Spleen (tissue), 7 donors: ENCODE results near the gene MYOF.

Source experiments
- CTCF ChIP-seq, 11 experiments: fragments of 200-600 bp in 7 of 11; fragments of 450-650 bp in 4 of 11; sonication (generic) in 4 of 11; IDR thresholded peaks in 8 of 11; conservative IDR thresholded peaks in 3 of 11; 1 replicate in 7 of 11; 2 replicates in 4 of 11; pipeline versions ENCODE4 v1.4.0 to v1.8.0; 2016 to 2021; ENCODE audit warnings: antibody characterized with exemption in 11 of 11, inconsistent platforms in 4 of 11, mild to moderate bottlenecking in 1 of 11
- POLR2A ChIP-seq, 3 donors: fragments of 450-650 bp; IDR thresholded peaks; one replicate each; pipeline ENCODE4 v1.5.1; 2017; ENCODE audit warnings: antibody characterized with exemption in 3 of 3, mild to moderate bottlenecking in 1 of 3
- POLR2AphosphoS5 ChIP-seq, 3 donors: sonication (generic); formaldehyde crosslinking; IDR thresholded peaks; one replicate each; pipeline ENCODE4 v1.5.1; 2017; ENCODE audit warnings: antibody characterized with exemption in 3 of 3
- donor health status: DM: no; HTN: no; CAD: no; lungs with moderate emphysema.
- donor health status: DM: no; HTN: no; CAD: no.
- donor health status: DM: no; HTN: no; CAD: no.

DNA sequence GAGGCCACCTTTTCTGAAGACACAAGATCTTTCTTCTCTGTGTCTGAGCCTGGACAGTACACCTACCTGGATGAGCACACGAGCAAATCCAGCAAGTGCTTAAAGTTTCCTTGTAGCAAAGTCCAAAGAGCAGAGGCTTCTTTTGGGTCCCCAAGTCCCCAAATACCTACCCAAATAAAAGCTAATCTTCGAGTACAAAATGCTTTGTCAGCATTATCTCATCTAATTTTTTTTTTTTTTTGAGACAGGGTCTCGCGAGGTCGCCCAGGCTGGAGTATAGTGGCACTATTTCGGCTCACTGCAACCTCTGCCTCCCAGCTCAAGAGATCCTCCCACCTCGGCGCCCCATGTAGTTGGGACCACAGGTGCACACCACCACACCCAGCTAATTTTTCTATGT lies 24.6 kb downstream of the MYOF start:
- no peak for TF ChIP-seq POLR2A (IDR thresholded peaks at IDR 0.05)
- TF ChIP-seq CTCF (IDR thresholded peaks at IDR 0.05 in 8 of 11, conservative IDR thresholded peaks at IDR 0.05 in 3 of 11) = no peak
- TF ChIP-seq POLR2AphosphoS5 (IDR thresholded peaks at IDR 0.05) = no peak
